GM12878 (cell line): ENCODE results near the gene MAN1A1. TPM values are rescaled to one million over a fixed set of nuclear protein-coding genes. Genes with fewer than 3 reads are reported as not detected.

Experiments used
- ATAC-seq: fragments of 200-7000 bp; cut with Tn5 transposase; 3 replicates; pipeline ENCODE4 v1.9.1; 2020; ENCODE audit warnings: mild to moderate bottlenecking, moderate library complexity
- BruUV-seq: library from RNA; stranded (reverse); fragments of 400-500 nt; replicated peaks from 2 replicates; lab custom pipeline; 2021; lab: Mats Ljungman, UMichigan
- CTCF ChIA-PET: fragments of 300-600 bp; sonication (Branson Sonifier 250); formaldehyde crosslinking; extraction: SDS; loops from one replicate; lab custom pipeline; 2021; ENCODE audit warnings: inconsistent platforms; lab: Yijun Ruan, JAX
- POLR2A ChIA-PET: fragments of 350-600 bp; formaldehyde crosslinking; extraction: SDS; loops from one replicate; lab custom pipeline; 2021; ENCODE audit warnings: inconsistent platforms; lab: Charles Lee
- RAD21 ChIA-PET: fragments of 300-600 bp; sonication (Branson Sonifier 250); formaldehyde crosslinking; loops from one replicate; lab custom pipeline; 2023; ENCODE audit warnings: antibody characterized with exemption; ENCODE audit not compliant: unreplicated experiment; lab: Charles Lee
- SMC1A ChIA-PET: fragments of 300-600 bp; sonication (Branson Sonifier 250); formaldehyde crosslinking; loops from one replicate; lab custom pipeline; 2023; ENCODE audit not compliant: unreplicated experiment, uncharacterized antibody; lab: Charles Lee
- DNase-seq: peaks from one replicate; pipeline ENCODE4 v3.0.0-alpha.2; 2011; ENCODE audit warnings: low read depth, low spot score
- FAIRE-seq: peaks from 3 replicates; lab custom pipeline; 2011; peaks lifted over from hg19 to GRCh38; lab: Jason Lieb, UNC
- H2AFZ ChIP-seq: 2 replicates; pipeline ENCODE4 v1.6.0; 2011; ENCODE audit warnings: low read depth, low read length, control low read depth; ENCODE audit not compliant: control insufficient read depth
- H3K27ac ChIP-seq: 2 replicates; pipeline ENCODE4 v1.5.1; 2011; ENCODE audit warnings: control low read depth; ENCODE audit not compliant: control insufficient read depth, insufficient read depth
- H3K27me3 ChIP-seq, 2 experiments: replicated peaks in 1 of 2; 2 replicates each; pipeline versions ENCODE4 v1.6.0 to v1.6.1; 2011; ENCODE audit warnings: low read length in 1 of 2; ENCODE audit not compliant: control insufficient read depth in 2 of 2, insufficient read depth in 2 of 2
- H3K36me3 ChIP-seq, 2 experiments: 2 replicates each; pipeline ENCODE4 v1.5.1; 2011; ENCODE audit warnings: low read length in 1 of 2; ENCODE audit not compliant: control insufficient read depth in 2 of 2, insufficient read depth in 2 of 2
- H3K4me1 ChIP-seq: 2 replicates; pipeline ENCODE4 v1.6.1; 2011; ENCODE audit warnings: mild to moderate bottlenecking, low read length, moderate library complexity, mixed read lengths; ENCODE audit not compliant: control insufficient read depth, insufficient read depth
- H3K4me2 ChIP-seq: 2 replicates; pipeline ENCODE4 v1.6.0; 2011; ENCODE audit warnings: control low read depth; ENCODE audit not compliant: control insufficient read depth, insufficient read depth
- H3K4me3 ChIP-seq: fragments of 200-600 bp; sonication (generic); 2 replicates; pipeline ENCODE4 v1.5.1; 2016
- H3K79me2 ChIP-seq: 2 replicates; pipeline ENCODE4 v1.6.0; 2011; ENCODE audit warnings: low read length; ENCODE audit not compliant: control insufficient read depth, insufficient read depth
- H3K9ac ChIP-seq: 2 replicates; pipeline ENCODE4 v1.8.0; 2011; ENCODE audit warnings: low read length, control low read depth, mixed read lengths; ENCODE audit not compliant: control insufficient read depth, insufficient read depth
- H3K9me3 ChIP-seq: replicated peaks from 3 replicates; pipeline ENCODE4 v1.5.1; 2011; ENCODE audit warnings: mild to moderate bottlenecking, low read length; ENCODE audit not compliant: control insufficient read depth, insufficient read depth
- H4K20me1 ChIP-seq: 2 replicates; pipeline ENCODE4 v1.6.0; 2011; ENCODE audit not compliant: control insufficient read depth, insufficient read depth
- BMI1 ChIP-seq: fragments of 450-650 bp; IDR thresholded peaks from 2 replicates; pipeline ENCODE4 v1.6.1; 2016; ENCODE audit warnings: mild to moderate bottlenecking, moderate library complexity, borderline replicate concordance
- CBX3 ChIP-seq: fragments of 200-600 bp; sonication (generic); IDR thresholded peaks from 2 replicates; pipeline ENCODE4 v1.6.1; 2016; ENCODE audit warnings: low read depth, borderline replicate concordance
- CEBPB ChIP-seq, 2 experiments: fragments of 150-350 bp in 1 of 2; IDR thresholded peaks; 2 replicates each; pipeline ENCODE4 v1.6.1; 2012 to 2014; ENCODE audit warnings: low read depth in 2 of 2, low read length in 2 of 2, borderline replicate concordance in 1 of 2, inconsistent platforms in 1 of 2
- CHD1 ChIP-seq: IDR thresholded peaks from 2 replicates; pipeline ENCODE4 v1.6.1; 2012; ENCODE audit warnings: low read depth, low read length, improper control_type of control experiment
- MTA3 ChIP-seq: IDR thresholded peaks from 2 replicates; pipeline ENCODE4 v1.6.1; 2012; ENCODE audit warnings: low read length, inconsistent platforms, borderline replicate concordance
- NFXL1 ChIP-seq: fragments of 450-650 bp; IDR thresholded peaks from 2 replicates; pipeline ENCODE4 v1.6.1; 2017; ENCODE audit warnings: antibody characterized with exemption, mild to moderate bottlenecking, borderline replicate concordance
- TCF7 ChIP-seq: IDR thresholded peaks from 2 replicates; pipeline ENCODE4 v1.6.1; 2014; ENCODE audit warnings: antibody characterized with exemption, borderline replicate concordance
- ZNF622 ChIP-seq: fragments of 450-650 bp; IDR thresholded peaks from 2 replicates; pipeline ENCODE4 v1.6.1; 2017; ENCODE audit warnings: mild to moderate bottlenecking, inconsistent platforms
- WGBS: methylation state at CpG from one replicate; pipeline ENCODE4 v1.1.6; 2016; ENCODE audit warnings: low lambda C conversion rate; ENCODE audit not compliant: insufficient replicate concordance, insufficient coverage; ENCODE audit errors: missing lambda C conversion rate; 5-methylcytosine and 5-hydroxymethylcytosine counted together
- in situ Hi-C: fragments of 300-500 bp; cut with MboI; formaldehyde crosslinking; loops from 9 replicates; pipeline ENCODE4 v1.14.3; 2018; ENCODE audit warnings: mixed read lengths
- intact Hi-C: fragments of 100-400 bp; cut with micrococcal nuclease; formaldehyde crosslinking; loops from one replicate; pipeline ENCODE4 v1.14.2; 2022; ENCODE audit not compliant: unreplicated experiment
- polyA plus RNA-seq, 11 experiments: library from polyadenylated mRNA; depleted of rRNA in 4 of 11; unstranded in 6 of 11; stranded (reverse) in 5 of 11; fragments of >200 nt; fragmentation: Nextera tagmentation in 4 of 11; fragmentation: Illumina TruSeq in 1 of 11; extraction: Ambion mirVana in 4 of 11; extraction: Trizol in 1 of 11; gene quantifications; 1 replicate in 1 of 11; 2 replicates in 10 of 11; pipeline versions ENCODE4 v1.2.1 to v1.2.3, GENCODE V29; 2011 to 2016; ENCODE audit warnings: inconsistent platforms in 2 of 11, missing spikeins in 2 of 11, low read depth in 1 of 11
- total RNA-seq, 4 experiments: library from RNA; depleted of rRNA in 3 of 4; stranded (reverse); fragments of >200 nt in 3 of 4; fragmentation: Illumina TruSeq in 1 of 4; extraction: Trizol in 1 of 4; gene quantifications; 2 replicates each; pipeline versions ENCODE4 v1.2.1 to v1.2.3, GENCODE V29; 2013 to 2021

The MAN1A1 gene
- total and polyA plus RNA-seq, 10 of the 15 experiments (the other 5 are each of a cell fraction or from before 2014, with no cell fraction given) = 5.4 to 28.1 (median 19.5) TPM

DNA sequence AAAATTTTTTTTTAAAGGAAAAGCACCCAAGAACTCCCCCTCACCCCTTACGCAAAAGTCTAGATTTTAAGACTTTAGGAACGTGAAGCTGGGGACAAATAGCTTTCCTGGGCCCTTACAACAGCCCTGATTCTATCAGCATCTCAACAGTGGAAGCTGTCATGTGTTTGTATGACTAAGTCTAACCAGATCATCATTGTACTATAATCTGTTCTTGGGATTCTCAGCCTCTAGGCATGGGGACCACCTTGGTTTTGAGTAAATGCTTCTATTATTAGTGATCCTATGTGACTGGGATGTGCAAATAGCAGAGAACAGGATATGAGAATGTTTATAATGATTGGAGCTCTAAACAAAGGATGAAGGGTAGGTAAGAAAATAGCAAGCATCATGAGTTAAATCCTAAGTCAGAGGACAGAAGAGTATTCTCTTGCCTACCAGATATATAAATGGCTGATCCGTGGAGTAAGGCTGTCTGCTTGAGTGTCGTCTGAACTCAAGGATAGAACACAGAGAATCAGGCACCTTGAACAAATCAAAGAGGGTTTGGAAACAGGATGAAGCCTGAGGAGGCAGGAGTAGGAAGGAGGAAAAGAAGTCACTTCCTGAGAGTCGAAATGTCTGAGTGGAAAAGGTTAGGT is 165.4 kb downstream of the MAN1A1 start:
- H2AFZ ChIP-seq = no peak overlapping the region
- no TSS peak for BruUV-seq
- ChIA-PET RAD21 (interaction anchor here (0.7 to 1.0 kb wide), 2 partner anchors 51 to 131 kb away, joined by 3 read pairs; no protein-coding TSS in a partner anchor), CTCF (interaction anchor here (0.6 to 1.5 kb wide), 4 partner anchors 13 to 52 kb away, joined by 3 to 8 read pairs (median 4); no protein-coding TSS in a partner anchor), SMC1A (interaction anchor here (0.7 to 1.9 kb wide), 6 partner anchors 8 to 725 kb away, joined by 3 to 4 read pairs (median 3); no protein-coding TSS in a partner anchor), POLR2A (interaction anchor here (1.1 kb wide), 1 partner anchor 25 kb away, joined by 3 read pairs; no protein-coding TSS in a partner anchor)
- ATAC-seq (no peak; the same call in 2 of the 3 replicates), DNase-seq (no peak), FAIRE-seq (no peak)
- no peaks in the 10 kb centered on the region for H3K9me3 ChIP-seq
- no peaks in the 10 kb centered on the region for H3K27me3 ChIP-seq
- H3K4me2 ChIP-seq = no peak overlapping the region
- H3K4me3 ChIP-seq = no peak overlapping the region
- TF ChIP-seq CEBPB (IDR thresholded peaks at IDR 0.05; ENCODE audit: borderline replicate concordance in 1 of 2, low read depth in 2 of 2, low read length in 2 of 2) = no peak
- no peak for TF ChIP-seq TCF7
- no peak for TF ChIP-seq ZNF622
- TF ChIP-seq CHD1 = no peak
- TF ChIP-seq NFXL1 = no peak
- TF ChIP-seq CBX3 = no peak
- no peak for TF ChIP-seq BMI1
- TF ChIP-seq MTA3 = no peak
- H3K27ac ChIP-seq = no peak overlapping the region
- WGBS = 88% methylated on average over 5 of the region's 5 CpGs
- in situ Hi-C loops (no loop called here), intact Hi-C loops (no loop called here)
- H3K79me2 ChIP-seq = no peaks in the 10 kb centered on the region
- H3K4me1 ChIP-seq = no peaks in the 10 kb centered on the region
- no peaks in the 10 kb centered on the region for H4K20me1 ChIP-seq
- peaks cover 0 to 1% of the 10 kb centered on the region in 2 experiments; a peak in 3 of 4 replicates for H3K36me3 ChIP-seq
- H3K9ac ChIP-seq = no peak overlapping the region
